DMS153 (cell line): ENCODE data around the gene CASKIN2.
A peak's percentile ranks its signal among the peaks of the same experiment; 100 is the strongest.

Experiments
- DNase-seq: peaks from one replicate; lab custom pipeline; 2025; lab: John Stamatoyannopoulos, UW

The CASKIN2 gene

DNA sequence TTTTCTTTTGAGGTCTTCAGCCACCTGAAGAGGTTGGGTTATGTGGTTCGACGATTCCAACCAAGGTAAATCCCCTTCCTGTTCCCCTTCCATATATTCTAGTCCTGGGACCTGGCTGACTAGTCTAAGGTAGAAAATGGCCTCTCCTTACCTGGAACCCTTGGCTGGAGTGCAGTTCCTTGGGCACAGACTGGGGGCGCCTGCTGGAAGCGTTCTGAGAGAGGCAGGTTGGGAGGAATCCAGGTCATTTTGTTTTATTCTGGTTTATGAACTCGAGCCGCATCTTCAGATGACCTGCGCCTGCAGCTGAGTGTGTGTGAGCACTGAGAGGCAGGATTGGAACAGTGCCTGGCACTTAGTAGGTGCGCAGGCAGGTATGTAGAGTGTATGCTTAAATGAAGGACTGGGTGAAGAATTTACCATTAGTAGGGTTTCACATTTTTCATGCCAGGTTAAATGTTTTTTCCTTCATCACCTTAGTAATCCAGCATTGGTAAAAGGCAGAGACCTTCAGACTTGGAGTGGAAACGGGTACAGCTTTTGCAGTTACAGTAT is 3.7 kb upstream of the CASKIN2 start:
- DNase-seq, result no peak

DNA sequence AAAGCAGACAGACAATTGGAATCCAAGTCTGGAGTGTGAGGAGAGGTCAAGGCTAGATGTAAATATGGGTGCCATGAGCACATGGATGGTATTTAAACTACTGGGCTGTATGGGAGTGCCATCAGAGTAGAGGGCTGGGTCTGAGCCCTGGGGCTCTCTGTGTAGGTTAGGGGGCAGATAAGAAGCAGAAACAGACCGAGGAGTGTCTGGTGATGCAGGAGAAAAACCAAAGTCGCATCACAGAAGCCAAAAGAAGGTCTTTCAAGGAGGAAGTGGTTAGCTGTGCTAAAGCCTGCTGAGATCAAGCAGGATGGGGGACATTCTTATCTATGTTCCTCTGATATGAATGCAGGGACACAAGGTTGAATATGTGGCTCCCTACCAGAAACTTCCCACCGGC is 2.9 kb upstream of the CASKIN2 start:
- DNase-seq, result no peak

DNA sequence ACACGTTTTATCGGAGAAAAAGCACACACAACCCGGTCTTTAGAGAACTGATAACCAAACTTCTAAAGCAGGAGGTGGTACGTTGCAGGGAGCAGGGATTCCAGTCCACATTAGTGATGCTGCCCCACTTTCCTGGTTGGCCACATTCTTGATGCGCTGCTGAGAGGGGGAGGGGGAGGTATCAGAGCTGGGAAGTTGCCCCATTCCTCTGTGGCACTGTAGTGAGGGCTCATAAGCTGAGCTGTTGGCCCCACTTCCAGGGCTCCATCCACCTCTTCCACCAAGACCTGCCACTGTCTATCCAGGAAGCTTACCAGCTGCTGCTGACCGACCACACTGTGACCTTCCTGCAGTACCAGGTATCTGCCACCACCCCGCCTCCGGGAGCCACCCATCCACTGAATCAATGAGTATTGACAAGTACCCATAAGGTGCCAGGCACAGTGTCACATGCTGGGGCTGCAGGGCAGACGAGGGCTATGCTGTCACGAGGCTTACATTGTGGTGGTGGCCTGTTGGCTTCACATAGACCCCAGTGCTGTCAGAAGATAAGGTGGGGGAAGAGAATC is 2.0 kb upstream of the CASKIN2 start:
- no peak for DNase-seq

DNA sequence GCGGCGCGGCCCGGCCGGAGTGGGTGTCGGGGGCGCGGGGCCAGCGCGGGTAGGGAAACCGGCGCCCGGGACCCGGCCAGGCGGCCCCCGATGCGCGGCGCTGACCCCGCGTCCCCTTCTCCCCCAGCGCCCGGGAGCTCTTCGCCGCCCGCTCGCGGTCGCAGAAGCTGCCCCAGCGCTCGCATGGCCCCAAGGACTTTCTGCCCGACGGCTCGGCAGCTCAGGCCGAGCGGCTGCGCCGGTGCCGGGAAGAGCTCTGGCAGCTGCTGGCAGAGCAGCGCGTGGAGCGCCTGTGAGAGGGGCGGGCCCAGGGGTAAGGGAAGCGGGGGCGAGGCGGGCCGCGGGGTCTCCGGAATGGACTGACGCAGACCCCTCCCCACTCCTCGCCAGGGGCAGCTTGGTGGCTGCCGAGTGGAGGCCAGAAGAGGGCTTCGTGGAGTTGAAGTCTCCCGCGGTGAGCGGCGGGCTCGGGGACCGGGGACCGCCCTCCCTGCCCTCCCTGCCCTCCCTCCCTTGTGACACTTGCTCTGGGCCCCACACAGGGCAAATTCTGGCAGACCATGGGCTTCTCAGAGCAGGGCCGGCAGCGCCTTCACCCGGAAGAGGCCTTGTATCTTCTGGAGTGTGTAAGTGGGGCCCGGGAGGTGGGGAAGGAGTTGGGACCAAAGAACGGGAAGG is 1.4 kb upstream of the CASKIN2 start:
- no peak for DNase-seq

DNA sequence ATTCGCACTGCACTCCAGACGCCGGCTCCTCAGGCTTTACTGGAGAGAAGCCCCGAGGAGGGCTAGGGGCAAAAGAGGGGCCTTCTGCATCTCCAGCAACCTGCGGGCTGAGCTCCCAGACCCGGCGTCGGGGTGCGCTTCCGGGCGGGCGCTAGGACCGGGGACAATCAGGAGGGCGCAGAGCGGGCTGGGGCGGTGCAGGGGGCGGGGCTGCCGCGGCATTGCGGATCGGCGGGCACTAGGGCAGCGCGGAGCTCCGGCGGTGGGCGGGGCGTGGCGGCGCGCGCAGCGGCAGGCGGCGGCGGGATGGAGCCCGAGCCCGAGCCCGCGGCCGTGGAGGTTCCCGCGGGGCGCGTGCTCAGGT is 900 bp upstream of the CASKIN2 start, which contains the start of gene TSEN54:
TSS of gene TSEN54 (plus strand) at position 274 of the 364 bp plus-strand sequence. CDS start at position 307, 33 bp downstream.
- DNase-seq, result peak; percentile 72

DNA sequence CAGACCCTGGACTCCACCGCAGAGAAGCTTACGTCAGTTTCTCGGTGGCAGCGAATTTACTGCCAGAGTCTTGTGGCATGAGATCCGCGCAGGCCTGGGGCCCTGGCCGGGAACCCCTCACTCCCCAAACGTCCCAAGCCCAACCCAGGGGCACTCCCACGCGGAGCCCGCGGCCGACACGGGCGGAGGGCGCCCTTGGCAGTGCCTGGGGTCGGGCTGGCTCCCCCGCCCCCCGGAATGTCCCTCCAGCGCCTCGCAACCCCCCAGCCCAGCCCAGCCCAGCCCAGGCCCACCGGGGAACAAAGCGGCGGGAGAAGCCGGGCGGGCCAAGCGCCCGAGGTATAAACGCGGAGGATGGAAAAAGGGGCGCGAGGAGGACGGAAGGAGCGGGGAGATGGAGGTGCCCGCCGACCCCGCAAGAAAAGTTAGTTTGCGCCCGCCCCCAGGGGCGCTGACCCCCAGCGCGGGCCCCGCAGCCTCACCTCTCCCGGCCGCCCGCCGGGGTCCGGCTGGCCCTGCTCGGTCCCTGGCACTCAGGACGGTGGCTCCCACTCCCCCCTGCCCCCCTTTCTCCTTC is 330 bp downstream of the CASKIN2 start:
- no peak for DNase-seq

DNA sequence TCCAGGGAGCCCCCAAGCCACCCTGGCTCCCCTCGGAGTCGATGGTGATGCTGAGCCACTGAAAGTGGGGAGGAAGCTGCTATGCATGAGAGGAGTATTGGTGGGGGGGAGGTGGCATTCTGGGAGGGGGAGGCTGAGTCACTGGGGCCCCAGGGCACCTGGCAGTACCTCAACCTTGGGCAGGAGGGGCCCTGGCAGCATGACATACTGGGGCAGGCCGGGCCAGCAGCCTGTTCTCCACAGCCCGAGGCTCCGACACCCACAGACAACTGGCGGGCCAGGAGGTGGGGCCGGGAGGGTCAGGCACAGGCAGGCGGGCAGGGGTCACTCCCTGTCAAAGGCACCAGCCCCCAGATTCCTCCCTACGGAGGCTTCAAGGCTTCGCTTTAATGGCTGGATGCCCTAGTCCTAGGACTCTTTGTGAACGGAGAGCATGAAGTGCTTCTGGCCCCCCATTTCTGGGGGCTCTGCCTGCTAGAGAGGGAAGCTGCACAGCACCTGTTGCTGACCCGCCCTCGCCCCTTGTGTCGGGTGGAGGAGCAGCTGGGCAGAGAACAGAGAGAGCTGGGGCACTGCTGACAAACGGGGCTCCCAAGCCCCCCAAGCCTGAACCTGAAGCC is 928 bp downstream of the CASKIN2 start:
- DNase-seq, result no peak

DNA sequence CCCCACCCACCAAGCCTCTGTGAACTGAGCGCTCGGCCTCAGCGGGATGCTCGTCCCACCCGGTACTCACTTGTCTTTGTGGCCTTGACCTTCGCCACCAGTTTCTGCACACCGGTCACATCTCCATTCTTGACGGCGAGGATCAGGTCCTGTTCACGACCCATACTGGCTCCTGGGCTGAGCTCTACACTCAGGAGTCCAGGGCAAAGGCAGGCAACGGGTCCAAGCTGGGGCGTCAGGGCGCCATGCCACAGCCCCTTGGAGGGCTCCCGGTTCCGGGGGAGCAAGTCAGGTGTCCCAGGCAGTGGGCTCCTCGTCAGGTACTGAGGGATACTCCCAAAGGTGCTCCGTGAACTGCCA is 1.7 kb downstream of the CASKIN2 start:
- no peak for DNase-seq

DNA sequence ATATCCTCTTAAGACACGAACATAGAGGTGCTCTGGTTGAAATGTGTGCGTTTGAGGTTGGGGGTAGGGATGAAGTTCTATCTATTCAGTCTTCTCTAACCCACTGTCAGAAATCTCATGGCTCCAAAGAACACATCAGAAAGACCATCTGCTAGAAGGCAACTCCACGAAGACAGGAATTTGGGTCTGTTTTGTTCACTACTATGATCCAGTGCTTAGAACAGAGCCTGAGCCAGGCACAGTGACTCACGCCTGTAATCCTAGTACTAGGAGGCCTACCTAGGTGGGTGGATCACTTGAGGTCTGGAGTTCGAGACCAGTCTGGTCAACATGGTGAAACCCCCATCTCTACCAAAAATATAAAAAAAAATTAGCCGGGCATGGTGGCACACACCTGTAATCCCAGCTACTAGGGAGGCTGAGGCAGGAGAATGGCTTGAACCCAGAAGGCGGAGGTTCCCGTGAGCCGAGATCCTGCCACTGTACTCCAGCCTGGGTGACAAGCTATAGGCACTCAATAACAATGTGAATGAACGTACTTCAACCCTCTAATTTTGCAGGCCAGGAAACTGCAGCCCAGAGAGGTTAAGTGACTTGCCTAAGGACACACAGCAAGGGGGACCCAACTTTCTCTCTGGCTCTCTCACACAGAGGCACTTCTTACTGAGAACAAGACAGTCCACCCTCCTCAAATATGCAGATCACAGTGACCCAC is 2.3 kb downstream of the CASKIN2 start:
- no peak for DNase-seq

DNA sequence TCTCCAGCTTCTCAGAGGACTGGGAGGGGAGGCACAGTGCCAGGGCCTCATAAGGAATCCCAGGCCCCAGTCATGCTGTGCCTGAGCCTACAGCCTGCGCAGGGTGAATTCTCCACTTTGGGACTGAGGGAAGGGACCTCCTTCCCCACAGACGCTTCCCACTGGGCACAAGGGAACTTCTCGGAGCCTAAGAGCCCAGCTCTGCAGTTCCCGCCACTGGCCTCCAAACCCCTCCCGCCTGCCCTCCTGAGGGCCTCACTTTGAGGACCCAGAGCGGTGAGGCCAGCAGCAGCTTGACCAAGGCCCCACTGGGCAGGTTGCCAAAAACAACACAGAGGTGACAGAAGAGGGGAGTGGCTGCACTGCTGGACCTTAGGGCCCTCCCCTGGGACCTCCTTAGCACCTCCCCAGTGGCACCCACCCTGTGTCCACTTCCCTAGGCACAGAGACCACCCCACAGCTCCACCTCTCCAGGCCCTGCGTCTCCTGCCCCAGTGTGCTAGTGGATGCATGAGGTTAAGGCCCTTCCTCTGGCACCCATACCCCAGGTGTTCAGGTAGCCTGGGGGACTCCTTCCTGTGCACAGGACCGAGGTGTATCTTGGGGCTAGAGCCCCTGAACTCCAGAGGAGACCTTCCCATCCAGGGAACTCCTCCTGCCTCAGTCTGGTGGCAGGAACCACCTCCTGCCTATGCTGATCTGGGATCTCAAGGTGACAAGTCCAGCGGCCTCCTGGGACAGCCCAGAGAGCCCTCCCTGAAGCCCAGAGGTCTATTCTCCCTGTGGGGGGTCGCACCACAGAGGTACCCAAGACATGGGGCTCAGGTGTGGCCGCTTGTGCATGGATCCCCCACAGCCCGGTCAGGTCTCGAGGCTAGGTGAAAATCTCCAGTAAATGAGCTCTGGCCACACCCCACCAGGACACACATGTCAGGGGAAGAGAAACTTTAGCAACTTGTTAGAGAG is 3.4 kb downstream of the CASKIN2 start:
- DNase-seq, result no peak

DNA sequence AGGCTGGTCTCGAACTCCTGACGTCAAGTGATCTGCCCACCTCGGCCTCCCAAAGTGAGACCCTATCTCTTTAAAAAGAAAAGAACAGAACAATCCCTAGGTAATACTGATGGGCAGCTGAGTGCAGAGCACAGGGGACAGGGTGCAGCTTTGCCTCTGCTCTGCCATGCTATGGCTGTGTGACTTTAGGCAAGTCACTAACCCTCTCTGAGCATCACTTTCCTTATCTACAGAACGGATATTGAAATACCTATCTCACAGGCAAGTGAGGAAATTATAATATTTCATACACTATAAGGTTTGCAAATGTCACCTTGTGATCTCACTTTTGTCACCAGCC is 4.1 kb downstream of the CASKIN2 start:
- DNase-seq, result no peak

DNA sequence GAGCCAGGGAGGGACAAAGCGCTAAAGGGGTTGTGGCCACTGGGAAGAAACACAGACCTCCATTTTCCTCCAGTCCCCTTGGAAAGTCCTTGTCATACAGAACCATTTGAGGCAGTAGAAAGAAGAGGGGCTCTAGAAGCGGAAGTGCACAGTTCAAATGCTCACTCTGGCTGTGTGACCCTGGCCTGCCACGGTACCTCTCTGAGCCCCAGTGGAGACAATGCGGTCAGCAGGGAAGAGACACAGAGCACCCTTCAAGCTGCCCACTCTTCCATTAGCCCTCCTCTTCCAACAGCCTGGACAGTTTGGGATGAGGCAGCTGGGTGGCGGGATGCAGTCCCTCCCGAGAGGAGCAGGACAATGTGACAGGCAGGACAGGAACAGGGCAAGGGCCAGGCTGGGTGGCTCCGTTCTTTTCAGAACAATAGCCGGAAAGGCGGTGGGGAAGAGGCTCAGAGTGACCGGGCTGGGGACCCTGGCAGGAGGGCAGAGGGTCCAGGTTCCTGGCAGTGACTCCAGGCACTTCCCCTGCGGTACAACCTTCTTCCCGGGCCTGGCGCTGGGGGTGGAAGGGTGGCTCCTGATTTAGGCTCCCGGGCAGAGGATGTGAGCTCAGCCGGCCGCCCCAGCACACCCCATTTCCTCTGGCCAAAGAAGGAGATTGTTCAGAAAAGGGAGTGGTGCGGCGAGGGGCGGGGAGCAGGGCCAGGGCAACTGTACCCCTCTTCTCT is 5.6 kb downstream of the CASKIN2 start:
- no peak for DNase-seq

DNA sequence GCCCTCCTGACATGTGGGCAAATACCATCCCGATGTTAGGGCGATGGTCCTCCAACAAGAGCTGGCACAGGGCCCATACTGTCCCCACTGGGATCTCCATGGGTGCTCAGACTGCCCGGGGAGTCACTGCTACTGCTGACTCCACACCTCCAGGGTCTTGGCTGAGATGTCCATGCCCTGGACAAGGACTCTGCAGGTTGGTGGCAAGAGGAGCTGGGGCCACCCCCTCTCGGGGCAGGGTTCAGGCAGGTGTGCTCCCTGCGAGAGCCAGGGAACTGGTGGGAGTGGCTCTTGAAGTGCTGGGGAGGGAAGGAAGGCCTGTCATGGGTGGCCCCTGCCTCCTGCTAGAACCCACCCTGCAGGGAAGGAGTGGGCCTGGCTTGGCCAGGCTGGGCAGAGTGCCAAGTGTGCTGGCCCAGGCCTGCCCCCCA is 6.4 kb downstream of the CASKIN2 start:
- DNase-seq, result no peak

DNA sequence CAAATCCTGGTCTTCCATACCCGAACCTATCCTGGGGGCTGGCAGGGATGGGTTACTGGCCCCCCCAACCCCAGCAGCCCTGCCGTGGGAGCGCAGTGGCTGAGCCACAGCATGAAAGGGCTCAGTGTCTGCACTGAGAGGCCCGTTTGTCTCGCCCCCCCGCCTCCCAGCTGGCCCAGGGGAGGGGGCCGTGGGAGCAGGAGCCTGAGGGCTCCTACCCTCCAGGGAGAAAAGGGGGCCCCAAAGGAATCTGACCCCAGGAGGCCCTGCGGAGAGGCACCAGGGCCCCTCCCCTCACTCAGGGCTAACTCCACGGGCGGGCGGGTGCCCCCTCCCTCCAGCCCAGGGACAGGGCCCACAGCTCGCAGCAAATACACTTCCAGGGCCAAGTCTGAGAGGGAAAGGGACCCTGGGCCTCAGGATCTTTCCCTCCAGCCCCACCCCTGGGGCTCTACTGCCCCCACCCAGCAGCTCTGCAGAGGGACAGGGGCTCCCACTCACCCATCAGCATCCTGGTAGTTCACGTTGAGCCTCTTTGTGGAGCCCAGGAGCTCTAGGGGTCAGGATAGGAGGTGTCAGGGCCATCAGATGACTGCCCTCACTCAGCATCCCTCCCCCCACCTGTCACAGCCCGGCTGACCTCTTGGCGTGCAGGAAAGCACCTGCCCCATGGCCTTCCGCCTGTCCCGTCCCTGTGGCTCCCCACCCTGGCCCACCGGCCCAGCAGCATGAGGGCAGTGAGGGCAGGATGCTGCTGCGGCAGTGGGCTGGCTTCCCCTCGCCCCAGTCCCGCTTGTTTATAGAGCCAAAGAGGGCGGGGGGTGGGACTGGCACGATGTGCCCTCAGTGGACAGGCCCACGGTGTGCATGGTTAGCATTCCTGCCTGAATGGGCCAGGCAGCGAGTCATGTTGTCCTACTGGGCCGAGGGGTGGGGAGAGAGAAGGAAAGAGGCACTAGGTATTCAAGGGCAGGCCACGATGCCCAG is 7.3 kb downstream of the CASKIN2 start:
- no peak for DNase-seq

DNA sequence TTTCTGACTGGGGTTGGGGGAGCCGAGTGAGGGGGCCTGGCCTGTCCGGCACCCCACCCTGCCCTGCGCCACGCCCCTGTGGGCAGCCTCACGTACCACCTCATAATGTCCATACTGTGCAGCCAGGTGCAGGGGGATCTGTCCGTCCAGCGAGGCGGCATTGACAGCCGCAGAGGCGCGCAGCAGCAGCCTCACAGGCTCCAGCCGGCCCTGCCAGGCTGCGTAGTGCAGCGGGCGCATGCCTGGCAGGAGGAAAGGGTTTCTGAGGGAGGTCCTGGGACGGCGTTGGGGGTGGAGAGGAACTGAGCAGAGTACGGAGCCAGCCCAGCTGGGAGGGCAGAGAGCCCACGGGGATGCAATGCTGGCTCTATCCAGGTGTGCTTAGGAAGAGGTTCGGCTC is 8.4 kb downstream of the CASKIN2 start:
- DNase-seq, result no peak

DNA sequence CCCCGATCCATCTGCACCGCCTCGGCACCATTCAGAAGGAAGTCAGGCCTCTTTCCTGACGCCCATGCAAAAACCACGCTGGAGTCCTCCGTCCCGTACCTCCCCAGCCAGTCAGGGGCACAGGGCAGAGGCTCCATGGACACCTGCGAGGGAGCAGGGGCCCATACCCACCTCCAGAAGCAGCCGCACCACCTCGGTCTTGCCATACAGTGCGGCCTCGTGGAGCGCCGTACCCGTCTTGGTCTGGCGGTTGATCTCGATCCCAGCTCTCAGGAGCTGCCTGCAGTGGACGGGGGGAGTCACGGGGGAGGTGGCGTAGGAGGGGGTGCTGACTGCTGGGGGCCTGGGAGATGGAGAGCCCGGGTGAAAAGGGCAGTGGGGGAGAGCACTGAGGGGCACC is 9.2 kb downstream of the CASKIN2 start:
- DNase-seq, result no peak

DNA sequence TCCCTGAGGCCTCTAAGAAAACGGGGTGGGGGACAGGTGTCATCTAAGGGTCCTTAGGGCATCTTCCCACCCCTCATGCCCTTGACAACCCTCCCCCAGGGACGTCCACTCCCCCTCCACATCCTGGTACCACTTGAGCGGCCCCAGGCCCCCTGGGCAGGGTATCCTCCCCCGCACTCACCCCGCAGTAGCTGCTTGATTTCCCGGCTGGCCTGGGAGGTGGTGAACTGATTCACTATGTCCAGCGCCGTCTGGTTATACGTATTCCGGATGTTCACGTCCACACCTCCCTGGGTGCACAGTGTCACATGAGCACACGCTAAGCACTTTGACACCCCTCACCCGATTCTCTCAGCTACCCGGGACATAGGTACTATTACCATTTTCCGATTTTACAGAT is 9.7 kb downstream of the CASKIN2 start:
- DNase-seq, result no peak

DNA sequence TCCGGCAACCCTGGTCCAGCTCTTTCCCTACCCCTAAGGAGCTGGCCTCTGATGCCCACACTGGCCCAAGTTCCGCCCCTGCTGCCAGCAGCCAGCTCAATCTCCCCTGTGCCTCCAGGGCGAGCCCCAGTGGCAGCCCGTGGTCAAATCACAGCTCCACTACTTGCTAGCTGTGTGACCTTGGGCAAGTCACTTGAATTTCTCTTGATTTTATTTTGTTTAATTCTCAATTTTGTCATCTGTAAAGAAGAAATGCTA is 10.3 kb downstream of the CASKIN2 start:
- DNase-seq, result no peak

DNA sequence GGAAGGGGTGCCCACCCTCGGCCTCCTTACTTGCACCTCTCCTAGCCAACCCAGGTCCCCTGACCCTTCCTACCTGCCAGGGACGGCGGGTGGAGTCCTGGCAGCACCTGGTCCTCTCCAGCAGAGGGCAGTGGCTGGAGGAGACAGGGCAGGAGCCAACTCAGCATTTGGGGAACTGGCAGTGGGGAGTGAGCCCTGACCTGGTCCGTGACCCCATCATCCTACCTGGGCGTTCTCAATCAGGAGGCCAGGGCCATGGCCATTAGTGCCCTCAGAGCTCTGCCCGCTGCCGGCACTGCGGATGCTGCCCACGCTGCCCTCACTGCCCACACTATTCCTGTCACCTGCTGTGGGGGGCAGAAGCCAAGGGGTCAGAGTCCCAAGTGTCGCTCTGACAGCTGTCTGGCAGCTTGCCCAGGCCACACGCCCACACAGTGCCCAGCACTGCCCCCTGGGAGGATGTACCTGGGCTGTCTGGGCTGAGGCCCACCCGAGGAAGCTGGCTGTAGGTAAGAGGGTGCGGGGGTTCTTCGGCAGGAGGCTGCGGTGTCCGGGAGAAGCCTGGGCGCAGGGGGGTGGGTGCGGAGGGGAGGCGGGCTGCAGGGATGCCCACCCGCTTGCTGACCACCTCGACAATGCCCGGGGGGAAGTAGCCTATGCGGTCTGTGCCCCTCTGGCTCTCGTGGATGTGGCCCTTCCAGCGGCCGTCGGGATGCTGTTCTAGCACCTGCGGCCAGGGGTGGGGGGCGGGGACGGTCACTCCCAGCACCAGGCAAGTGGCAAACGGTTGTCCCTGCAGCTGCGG is 10.8 kb downstream of the CASKIN2 start:
- no peak for DNase-seq
